ENCODE measurements around the gene ST8SIA4.

The ST8SIA4 gene

GRCh38 chr5:100872408-100873190 is 30.5 kb downstream of the ST8SIA4 start:
- intact Hi-C loops (cut with DNase I): no loop called here
- no peak for DNase-seq

GRCh38 chr5:100867039-100867562 is 36.0 kb downstream of the ST8SIA4 start:
- intact Hi-C loops (cut with DNase I): no loop called here

GRCh38 chr5:100864931-100865330 is 38.2 kb downstream of the ST8SIA4 start:
- no peak for DNase-seq
- intact Hi-C loops (cut with DNase I): no loop called here

More at GRCh38 chr5:100867039-100867562, 36.0 kb downstream of the ST8SIA4 start:
- DNase-seq: no peak

- intact Hi-C loops (cut with DNase I): no loop called here
These were observed 39.3 kb downstream of the ST8SIA4 start for GRCh38 chr5:100863739-100864138.

GRCh38 chr5:100861148-100861547 is 41.9 kb downstream of the ST8SIA4 start:
- intact Hi-C loops (cut with DNase I): no loop called here
- no peak for DNase-seq

More at GRCh38 chr5:100863739-100864138, 39.3 kb downstream of the ST8SIA4 start:
- DNase-seq: no peak

- no peak for DNase-seq
- intact Hi-C loops (cut with DNase I): no loop called here
These were observed 42.7 kb downstream of the ST8SIA4 start for GRCh38 chr5:100860407-100860806.

GRCh38 chr5:100858987-100859545 is 44.0 kb downstream of the ST8SIA4 start:
- intact Hi-C loops (cut with DNase I): no loop called here
- DNase-seq: no peak

GRCh38 chr5:100856462-100856861 is 46.6 kb downstream of the ST8SIA4 start:
- intact Hi-C loops (cut with DNase I): no loop called here
- DNase-seq: no peak

- intact Hi-C loops (cut with DNase I): no loop called here
These were observed 47.1 kb downstream of the ST8SIA4 start for GRCh38 chr5:100855937-100856430.

GRCh38 chr5:100855295-100855694 is 47.8 kb downstream of the ST8SIA4 start:
- DNase-seq: no peak
- intact Hi-C loops (cut with DNase I): no loop called here

More at GRCh38 chr5:100855937-100856430, 47.1 kb downstream of the ST8SIA4 start:
- no peak for DNase-seq

GRCh38 chr5:100854591-100854990 is 48.5 kb downstream of the ST8SIA4 start:
- DNase-seq: no peak
- intact Hi-C loops (cut with DNase I): no loop called here

GRCh38 chr5:100853582-100853981 is 49.5 kb downstream of the ST8SIA4 start:
- intact Hi-C loops (cut with DNase I): no loop called here
- no peak for DNase-seq

GRCh38 chr5:100852988-100853449 is 50.1 kb downstream of the ST8SIA4 start:
- intact Hi-C loops (cut with DNase I): no loop called here
- DNase-seq: no peak

GRCh38 chr5:100852051-100852450 is 51.0 kb downstream of the ST8SIA4 start:
- DNase-seq: peak in 2 of 10 donors; percentile 22 to 54
- intact Hi-C loops (cut with DNase I): no loop called here

GRCh38 chr5:100846772-100847171 is 56.3 kb downstream of the ST8SIA4 start:
- DNase-seq: no peak
- intact Hi-C loops (cut with DNase I): no loop called here

GRCh38 chr5:100842080-100842479 is 61.0 kb downstream of the ST8SIA4 start:
- intact Hi-C loops (cut with DNase I): no loop called here
- no peak for DNase-seq

- intact Hi-C loops (cut with DNase I): no loop called here
- no peak for DNase-seq
These were observed 61.6 kb downstream of the ST8SIA4 start for GRCh38 chr5:100841358-100842076.

GRCh38 chr5:100840789-100841188 is 62.3 kb downstream of the ST8SIA4 start:
- no peak for DNase-seq
- intact Hi-C loops (cut with DNase I): no loop called here

- no peak for DNase-seq
- intact Hi-C loops (cut with DNase I): no loop called here
These were observed 62.7 kb downstream of the ST8SIA4 start for GRCh38 chr5:100840370-100840769.

- intact Hi-C loops (cut with DNase I): no loop called here
- no peak for DNase-seq
These were observed 65.0 kb downstream of the ST8SIA4 start for GRCh38 chr5:100838048-100838473.

- peak in 1 of 10 donors; percentile 52 for DNase-seq
- intact Hi-C loops (cut with DNase I): no loop called here
These were observed 68.6 kb downstream of the ST8SIA4 start for GRCh38 chr5:100834519-100834918.

Measured in posterior cingulate gyrus (tissue), 11 donors.